Vagina (tissue), 2 donors: ENCODE data around the gene SPEM2. TPM values are rescaled to one million over a fixed set of nuclear protein-coding genes. Genes with fewer than 3 reads are reported as not detected.

ENCODE experiments used
- DNase-seq, 2 donors: peaks; one replicate each; pipeline ENCODE4 v3.0.0-alpha.2; 2017; ENCODE audit errors: extremely low spot score in 2 of 2
- H3K27ac ChIP-seq: fragments of 200-600 bp; sonication (generic); one replicate; pipeline ENCODE4 v1.5.1; 2019
- H3K27me3 ChIP-seq: fragments of 200-600 bp; sonication (generic); one replicate; pipeline ENCODE4 v1.5.1; 2019
- H3K36me3 ChIP-seq, 2 donors: fragments of 200-600 bp; sonication (generic); one replicate each; pipeline ENCODE4 v1.5.1; 2017 to 2019
- H3K4me1 ChIP-seq: fragments of 200-600 bp; sonication (generic); one replicate; pipeline ENCODE4 v1.5.1; 2019
- H3K4me3 ChIP-seq, 2 donors: fragments of 200-600 bp; sonication (generic); 1 replicate in 1 of 2; 2 replicates in 1 of 2; pipeline ENCODE4 v1.5.1; 2016 to 2019
- H3K9me3 ChIP-seq: fragments of 200-600 bp; sonication (generic); one replicate; pipeline ENCODE4 v1.5.1; 2019
- CTCF ChIP-seq, 3 experiments: fragments of 450-650 bp in 2 of 3; fragments of 200-600 bp in 1 of 3; sonication (generic) in 1 of 3; IDR thresholded peaks; one replicate each; pipeline ENCODE4 v1.5.1; 2017 to 2019; ENCODE audit warnings: antibody characterized with exemption in 3 of 3, mild to moderate bottlenecking in 2 of 3, moderate library complexity in 2 of 3
- POLR2A ChIP-seq, 2 donors: fragments of 450-650 bp; IDR thresholded peaks; one replicate each; pipeline ENCODE4 v1.6.1; 2017; ENCODE audit warnings: antibody characterized with exemption in 2 of 2, mild to moderate bottlenecking in 2 of 2, moderate library complexity in 2 of 2
- POLR2AphosphoS5 ChIP-seq, 2 donors: sonication (generic); formaldehyde crosslinking; IDR thresholded peaks; one replicate each; pipeline ENCODE4 v1.9.0; 2017; ENCODE audit warnings: antibody characterized with exemption in 2 of 2, mild to moderate bottlenecking in 2 of 2, low read depth in 1 of 2; ENCODE audit not compliant: insufficient read depth in 1 of 2
- intact Hi-C: fragments of 100-400 bp; cut with DNase I; formaldehyde crosslinking; loops from one replicate; pipeline ENCODE4 v1.15.1; 2023
- total RNA-seq: library from RNA; depleted of rRNA; stranded (reverse); fragments of >200 nt; gene quantifications from one replicate; pipeline ENCODE4 v1.2.3, GENCODE V29; 2016

Gene SPEM2
- total RNA-seq, 1 donor from 2014 or later, result not detected

GRCh38 chr17:7407082-7407481, 18.3 kb upstream of the SPEM2 start:
- Histone ChIP-seq H3K9me3 (no peaks in the 10 kb centered on the region), H3K4me3 (no peak overlapping the region), H3K4me1 (peaks cover 34% of the 10 kb centered on the region), H3K36me3 (peaks cover 0 to 16% of the 10 kb centered on the region in 2 donors), H3K27me3 (no peaks in the 10 kb centered on the region), H3K27ac (no peak overlapping the region)
- DNase-seq, result no peak
- intact Hi-C loops, result loop anchor here (5.0 kb wide), 1 partner anchor 55 kb away; the partner anchor contains the start of gene KCTD11
- TF ChIP-seq CTCF (IDR thresholded peaks at IDR 0.05) (no peak), POLR2AphosphoS5 (IDR thresholded peaks at IDR 0.05; ENCODE audit: insufficient read depth in 1 of 2, low read depth in 1 of 2) (no peak), POLR2A (IDR thresholded peaks at IDR 0.05) (no peak)

GRCh38 chr17:7407485-7408251, 17.7 kb upstream of the SPEM2 start, which contains the start of gene NLGN2:
Gene NLGN2 (plus strand): TSS chr17:7407845. CDS start chr17:7408256, 411 bp downstream.
- no peaks in the 10 kb centered on the region for H3K27me3 ChIP-seq
- H3K36me3 ChIP-seq, result peaks cover 0 to 16% of the 10 kb centered on the region in 2 donors
- no peaks in the 10 kb centered on the region for H3K9me3 ChIP-seq
- TF ChIP-seq CTCF (IDR thresholded peaks at IDR 0.05) (no peak), POLR2AphosphoS5 (IDR thresholded peaks at IDR 0.05; ENCODE audit: insufficient read depth in 1 of 2, low read depth in 1 of 2) (no peak), POLR2A (IDR thresholded peaks at IDR 0.05) (no peak)
- H3K4me3 ChIP-seq, result no peak within 1 kb of the TSS
- peaks cover 30% of the 10 kb centered on the region for H3K4me1 ChIP-seq
- no peak within 1 kb of the TSS for H3K27ac ChIP-seq
- intact Hi-C loops, result loop anchor here (5.0 kb wide), 1 partner anchor 55 kb away; the partner anchor contains the start of gene KCTD11
- DNase-seq, result no peak

GRCh38 chr17:7408252-7408727, 17.1 kb upstream of the SPEM2 start:
- Histone ChIP-seq H3K27me3 (no peaks in the 10 kb centered on the region), H3K36me3 (peaks cover 0 to 16% of the 10 kb centered on the region in 2 donors), H3K27ac (no peak overlapping the region), H3K4me3 (no peak overlapping the region), H3K4me1 (peaks cover 29% of the 10 kb centered on the region), H3K9me3 (no peaks in the 10 kb centered on the region)
- no peak for DNase-seq
- no peak for TF ChIP-seq POLR2A (IDR thresholded peaks at IDR 0.05)
- TF ChIP-seq CTCF (IDR thresholded peaks at IDR 0.05), result no peak
- TF ChIP-seq POLR2AphosphoS5 (IDR thresholded peaks at IDR 0.05; ENCODE audit: insufficient read depth in 1 of 2, low read depth in 1 of 2), result no peak
- intact Hi-C loops, result loop anchor here (5.0 kb wide), 1 partner anchor 56 kb away; the partner anchor contains the start of gene KCTD11

- intact Hi-C loops, result loop anchor here (5.0 kb wide), 1 partner anchor 57 kb away; the partner anchor contains the start of gene KCTD11
- no peak overlapping the region for H3K4me3 ChIP-seq
These were observed 16.6 kb upstream of the SPEM2 start for GRCh38 chr17:7408863-7409262.

More at GRCh38 chr17:7408863-7409262, 16.6 kb upstream of the SPEM2 start:
- H3K4me1 ChIP-seq, result peaks cover 33% of the 10 kb centered on the region
- H3K9me3 ChIP-seq, result no peaks in the 10 kb centered on the region
- no peak for TF ChIP-seq POLR2AphosphoS5 (IDR thresholded peaks at IDR 0.05; ENCODE audit: insufficient read depth in 1 of 2, low read depth in 1 of 2)
- no peak for TF ChIP-seq CTCF (IDR thresholded peaks at IDR 0.05)
- TF ChIP-seq POLR2A (IDR thresholded peaks at IDR 0.05), result no peak
- no peak overlapping the region for H3K27ac ChIP-seq
- DNase-seq, result no peak
- peaks cover 0 to 16% of the 10 kb centered on the region in 2 donors for H3K36me3 ChIP-seq
- no peaks in the 10 kb centered on the region for H3K27me3 ChIP-seq
